GM19455 (cell line): ENCODE measurements around the gene RAB3GAP1.
"Not testable (repeated sequence)": the region's sequence is repeated elsewhere in the genome, so short reads cannot be mapped to it uniquely, and the experiment has no call there.

Experiments
- ATAC-seq: cut with Tn5 transposase; IDR thresholded peaks from one replicate; pipeline ENCODE4 v1.9.1; 2021; ENCODE audit not compliant: unreplicated experiment

The RAB3GAP1 gene

DNA sequence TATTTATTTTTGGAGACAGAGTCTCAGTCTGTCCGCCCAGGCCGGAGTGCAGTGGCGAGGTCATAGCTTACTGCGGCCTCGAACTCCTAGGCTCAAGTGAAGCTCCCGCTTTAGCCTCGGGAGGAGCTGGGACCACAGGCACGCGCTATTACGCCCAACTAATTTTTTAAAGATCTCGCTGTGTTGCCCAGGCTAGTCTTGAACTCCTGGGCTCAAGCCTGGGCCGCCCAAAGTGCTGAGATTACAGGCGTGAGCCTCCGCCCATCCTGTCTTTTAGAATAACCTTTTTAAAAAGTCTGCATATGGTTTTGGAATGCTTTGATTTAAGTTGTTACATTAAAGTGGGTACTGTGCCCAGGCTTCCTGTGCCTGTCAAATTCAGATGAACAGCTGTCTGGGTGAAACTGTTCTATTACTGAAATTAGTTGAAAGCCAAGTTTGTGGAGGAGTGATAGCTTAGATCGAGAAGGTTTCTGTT, 944 bp downstream of the RAB3GAP1 start:
- peak; percentile 41 for ATAC-seq

DNA sequence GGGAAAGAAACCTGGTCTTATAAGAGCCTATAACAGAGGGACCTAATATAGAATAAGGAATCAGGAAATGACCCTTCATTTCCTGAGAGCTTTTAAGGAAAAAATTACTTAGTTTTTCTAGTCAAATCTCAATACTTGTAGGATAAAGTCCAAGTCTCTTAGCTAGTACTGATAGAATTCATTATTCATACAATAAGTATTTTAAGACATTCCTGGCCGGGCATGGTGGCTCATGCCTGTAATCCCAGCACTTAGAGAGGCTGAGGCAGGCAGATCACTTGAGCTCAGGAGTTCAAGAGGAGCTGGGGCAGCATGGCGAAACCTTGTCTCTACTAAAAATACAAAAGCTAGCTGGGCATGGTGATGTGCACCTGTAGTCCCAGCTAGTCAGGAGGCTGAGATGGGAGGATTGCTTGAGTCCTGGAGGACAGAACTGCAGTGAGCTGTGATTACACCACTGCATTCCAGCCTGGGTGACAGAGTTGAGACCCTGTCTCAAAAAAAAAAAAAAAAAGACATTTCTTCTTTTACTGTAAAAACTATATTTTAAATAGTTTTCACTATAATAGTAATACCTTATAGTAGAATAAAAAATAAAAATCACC, 3.2 kb downstream of the RAB3GAP1 start:
- no peak for ATAC-seq

DNA sequence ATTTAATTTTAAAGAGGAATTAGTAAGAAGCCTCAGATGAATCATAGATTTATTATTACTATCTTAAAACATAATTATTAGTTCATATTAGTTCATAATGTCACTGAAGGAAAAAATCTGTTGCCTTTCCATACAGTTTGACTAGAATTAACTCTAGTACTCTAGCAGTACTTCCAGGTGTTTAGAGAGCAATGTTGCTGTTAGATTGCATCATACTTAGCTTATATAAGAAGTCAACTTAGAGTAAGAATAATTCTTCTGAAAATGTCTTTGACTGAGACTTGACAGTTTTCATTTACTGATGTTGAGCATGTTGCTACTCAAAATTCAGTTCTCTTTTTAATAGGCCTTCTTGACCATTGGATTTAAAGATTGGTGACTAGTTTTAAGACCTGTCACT, 4.7 kb downstream of the RAB3GAP1 start:
- ATAC-seq: no peak

DNA sequence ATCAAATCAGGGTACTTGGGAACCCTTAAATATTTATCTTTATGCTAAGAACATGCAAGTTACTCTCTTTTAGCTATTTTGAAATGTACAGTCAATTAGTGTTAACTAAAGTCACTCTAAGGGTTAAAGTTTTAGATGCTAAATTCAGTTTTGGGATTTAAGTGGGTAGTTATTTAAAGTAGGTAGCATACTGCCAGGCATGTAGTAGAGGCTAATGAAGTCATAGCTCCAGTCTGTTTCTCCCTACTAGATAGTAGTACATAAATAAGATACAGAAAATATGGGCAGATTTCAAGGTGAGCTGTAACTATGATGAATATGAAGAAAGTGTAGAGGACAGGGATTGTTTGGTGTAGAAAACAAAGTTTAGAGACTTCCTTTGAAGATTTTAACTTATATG, 7.5 kb downstream of the RAB3GAP1 start:
- ATAC-seq: no peak

DNA sequence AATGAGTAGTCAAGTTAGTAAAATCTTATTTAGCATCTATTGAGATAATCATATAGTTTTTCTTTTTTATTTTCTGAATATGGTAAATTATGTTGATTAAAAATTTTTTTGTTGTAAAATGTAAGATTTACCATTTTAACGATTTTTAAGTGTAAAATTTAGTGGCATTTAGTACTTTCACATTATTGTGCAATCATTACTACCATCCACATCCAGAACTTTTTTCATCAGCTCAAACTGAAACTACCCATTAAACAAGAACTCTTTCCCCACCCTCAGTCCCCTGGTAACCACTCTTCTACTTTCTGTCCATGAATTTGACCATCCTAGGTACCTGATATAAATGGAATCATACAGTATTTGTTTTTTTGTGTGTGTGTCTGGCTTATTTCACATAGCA, 11.1 kb downstream of the RAB3GAP1 start:
- no peak for ATAC-seq

DNA sequence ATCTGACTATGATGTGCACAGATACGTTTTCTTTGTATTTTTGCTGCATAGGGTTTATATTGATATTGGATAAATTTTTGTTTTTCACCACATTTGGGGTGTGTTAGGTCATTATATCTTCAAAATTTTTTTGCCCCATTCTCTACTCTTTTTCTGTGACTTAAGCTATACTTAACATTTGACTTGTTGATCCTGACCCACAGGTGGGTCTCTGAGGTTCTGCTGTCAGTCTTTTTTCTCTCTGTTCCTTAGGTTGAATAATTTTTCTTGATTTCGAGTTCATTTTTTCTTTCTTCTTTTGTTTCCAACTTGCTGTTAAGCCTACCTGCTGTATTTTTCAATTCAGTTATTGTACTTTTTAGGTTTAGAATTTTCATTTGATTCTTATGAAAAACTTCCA, 12.1 kb downstream of the RAB3GAP1 start:
- no peak for ATAC-seq

DNA sequence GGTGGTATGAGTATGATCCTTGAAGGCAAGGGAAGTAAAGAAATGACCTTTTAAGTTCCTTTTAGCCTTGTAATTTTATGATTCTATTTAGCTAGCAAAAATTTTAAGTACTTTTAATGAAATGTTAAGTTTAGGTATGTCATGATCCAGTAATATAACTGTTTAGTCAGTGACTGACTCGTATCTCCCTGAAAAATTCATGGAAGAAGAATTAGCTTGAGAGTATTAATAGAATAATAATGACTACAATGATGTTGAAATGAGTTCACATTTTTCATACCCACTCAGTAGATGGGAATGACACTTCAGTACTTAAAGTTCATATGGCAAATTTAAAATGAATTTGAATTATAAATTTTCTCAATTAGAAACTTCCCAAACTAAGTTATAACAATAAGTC, 14.6 kb downstream of the RAB3GAP1 start:
- no peak for ATAC-seq

DNA sequence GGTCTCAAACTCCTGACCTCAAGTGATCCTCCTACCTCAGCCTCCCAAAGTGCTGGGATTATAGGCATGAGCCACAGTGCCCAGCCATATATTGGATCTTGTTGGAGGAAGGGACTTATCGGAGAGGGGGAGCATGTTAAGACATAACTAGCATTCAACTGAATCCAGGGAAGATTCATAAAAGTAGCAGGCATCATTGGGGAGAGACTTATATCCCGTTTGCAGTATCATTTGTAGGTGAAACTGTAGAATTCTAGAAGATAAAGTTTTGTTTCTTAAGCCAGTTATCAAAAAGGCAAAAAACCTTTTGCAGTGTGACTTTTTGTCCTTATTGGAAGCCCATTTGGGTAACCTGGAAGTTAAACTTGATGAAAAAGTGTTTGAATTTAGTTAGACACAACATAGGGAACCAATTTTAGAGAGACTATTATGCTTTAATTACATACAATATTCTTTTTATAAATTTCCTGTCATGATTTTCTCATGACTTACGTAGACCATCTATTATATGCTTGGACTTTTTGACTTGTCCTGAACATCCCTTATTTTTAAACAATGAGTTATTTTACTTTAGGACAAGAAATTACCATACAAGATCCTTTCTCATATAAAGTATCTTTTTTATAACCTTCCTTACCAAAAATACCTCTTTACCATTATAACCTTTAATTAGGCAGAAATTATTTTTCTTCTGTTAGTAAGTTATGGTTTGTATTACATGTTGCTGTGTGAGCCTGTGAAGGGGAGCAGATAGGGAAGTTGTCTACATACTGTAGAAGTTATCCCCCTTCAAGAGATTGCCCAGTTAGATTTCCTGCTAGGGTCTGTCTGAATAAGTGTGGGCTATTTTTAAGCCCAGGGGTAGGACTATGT, 20.3 kb downstream of the RAB3GAP1 start:
- ATAC-seq: no peak

DNA sequence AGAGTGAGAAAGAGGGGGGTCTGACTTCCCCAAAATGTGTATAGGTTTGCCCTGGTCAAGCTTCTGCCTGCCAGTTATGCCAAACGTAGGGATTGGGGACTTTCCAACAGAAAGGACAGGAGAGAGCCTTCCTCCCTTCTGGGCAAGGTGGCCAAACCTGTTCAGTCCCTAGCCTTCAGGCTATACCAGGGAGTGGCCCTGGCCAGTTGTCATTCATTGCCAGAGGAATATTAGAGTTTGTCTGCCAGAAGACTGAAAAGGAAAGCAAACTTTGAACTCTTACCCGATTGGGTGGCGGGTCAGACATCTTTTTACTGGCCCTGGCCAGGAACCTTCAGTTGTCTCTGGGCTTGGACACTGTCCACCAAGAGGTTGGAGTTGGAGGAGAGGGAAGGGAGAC, 22.1 kb downstream of the RAB3GAP1 start:
- ATAC-seq: no peak

DNA sequence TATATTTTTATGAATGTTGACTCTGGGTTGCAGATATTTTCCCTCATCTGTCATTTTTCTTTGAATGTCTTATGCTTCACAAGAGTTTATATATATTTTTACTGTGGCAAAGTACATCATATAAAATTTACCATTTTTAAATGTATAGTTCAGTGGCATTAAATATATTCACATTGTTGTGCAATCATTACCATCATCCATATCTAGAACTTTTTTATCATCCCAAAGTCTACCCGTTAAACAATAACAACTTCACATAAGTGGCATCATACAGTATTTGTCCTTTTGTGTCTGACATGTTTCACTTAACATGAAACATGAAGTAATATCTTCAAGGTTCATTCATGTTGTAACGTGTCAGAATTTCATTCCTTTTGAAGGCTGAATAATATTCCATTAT, 24.5 kb downstream of the RAB3GAP1 start:
- ATAC-seq: no peak

DNA sequence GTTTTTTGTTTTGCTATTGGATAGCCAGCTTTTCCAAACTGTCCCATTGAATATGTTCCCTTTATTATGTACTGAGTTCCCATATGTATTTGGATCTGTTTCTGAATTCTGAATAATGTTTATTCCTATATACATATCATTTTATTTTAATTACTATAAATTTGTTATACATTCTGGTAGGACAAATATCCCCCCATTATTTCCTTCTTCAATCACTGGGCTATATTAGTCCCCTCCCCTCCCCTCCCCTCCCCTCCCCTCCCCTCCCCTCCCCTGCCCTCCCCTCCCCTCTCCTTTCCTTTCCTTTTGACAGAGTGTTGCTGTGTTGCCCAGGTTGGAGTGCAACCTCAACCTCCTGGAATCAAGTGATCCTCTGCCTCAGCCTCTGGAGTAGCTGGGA, 26.3 kb downstream of the RAB3GAP1 start:
- no peak for ATAC-seq

DNA sequence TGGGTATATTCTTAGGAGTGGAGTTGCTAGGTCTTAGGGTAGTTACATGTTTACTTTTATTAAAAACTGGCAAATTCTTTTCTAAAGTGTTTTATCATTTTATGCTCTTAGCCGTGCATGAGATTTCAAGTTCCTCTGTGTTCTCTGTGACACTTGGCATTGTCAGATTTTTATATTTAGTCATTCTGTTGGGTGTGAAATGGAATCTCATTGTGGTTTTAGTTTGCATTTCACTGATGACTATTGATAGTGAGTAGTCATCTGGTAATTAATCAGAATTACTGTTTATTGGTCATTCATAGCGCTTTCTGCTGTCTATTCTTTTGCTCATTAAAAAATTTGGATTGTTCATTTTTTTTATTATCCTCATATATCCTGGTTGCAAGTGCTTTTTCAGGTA, 34.1 kb downstream of the RAB3GAP1 start:
- no peak for ATAC-seq

DNA sequence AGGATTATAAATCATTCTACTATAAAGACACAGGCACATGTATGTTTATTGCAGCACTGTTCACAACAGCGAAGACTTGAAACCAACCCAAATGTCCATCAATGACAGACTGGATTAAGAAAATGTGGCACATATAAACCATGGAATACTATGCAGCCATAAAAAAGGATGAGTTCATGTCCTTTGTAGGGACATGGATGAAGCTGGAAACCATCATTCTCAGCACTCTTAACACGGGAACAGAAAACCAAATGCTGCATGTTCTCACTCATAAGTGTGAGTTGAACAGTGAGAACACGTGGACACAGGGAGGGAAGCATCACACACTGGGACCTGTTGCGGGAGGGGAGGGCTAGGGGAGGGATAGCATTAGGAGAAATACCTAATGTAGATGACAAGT, 37.5 kb downstream of the RAB3GAP1 start:
- not testable (repeated sequence) for ATAC-seq

DNA sequence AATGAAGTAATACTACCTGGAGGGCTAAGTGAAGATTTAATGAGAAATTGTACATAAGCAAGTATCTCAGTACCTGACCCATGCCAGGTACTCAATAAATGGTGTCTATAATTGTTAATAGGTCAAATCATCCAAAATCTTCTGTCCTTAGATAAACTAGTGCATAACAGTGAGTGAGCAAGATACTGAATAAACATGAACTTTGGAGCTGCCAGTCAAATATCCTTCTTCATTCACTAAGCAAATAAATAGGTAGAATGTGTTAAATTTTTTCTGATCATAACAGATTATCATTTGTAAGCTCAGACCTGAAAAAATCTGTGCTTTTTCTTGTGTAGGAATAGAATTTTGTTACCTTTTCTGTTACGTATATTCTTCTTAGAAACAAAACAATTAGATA, 39.6 kb downstream of the RAB3GAP1 start:
- no peak for ATAC-seq

DNA sequence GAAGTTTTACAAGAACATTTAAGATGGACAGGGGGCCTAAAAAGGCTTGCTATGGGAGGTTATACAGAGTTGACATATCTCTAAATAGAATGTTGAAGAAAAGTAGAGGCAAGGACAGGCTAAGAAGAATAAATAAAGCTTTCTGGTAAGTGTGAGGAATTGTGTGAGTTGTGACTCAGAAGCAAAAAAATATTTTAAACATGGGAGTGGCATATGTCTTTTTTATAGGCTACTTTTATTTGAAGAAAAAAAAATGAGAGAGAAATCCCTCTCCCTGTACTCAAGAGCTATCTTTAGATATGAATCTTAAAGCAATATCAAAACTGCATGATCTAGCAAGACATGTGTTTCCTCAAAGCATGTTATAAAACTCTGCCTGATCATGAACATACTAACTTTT, 41.1 kb downstream of the RAB3GAP1 start:
- ATAC-seq: no peak

DNA sequence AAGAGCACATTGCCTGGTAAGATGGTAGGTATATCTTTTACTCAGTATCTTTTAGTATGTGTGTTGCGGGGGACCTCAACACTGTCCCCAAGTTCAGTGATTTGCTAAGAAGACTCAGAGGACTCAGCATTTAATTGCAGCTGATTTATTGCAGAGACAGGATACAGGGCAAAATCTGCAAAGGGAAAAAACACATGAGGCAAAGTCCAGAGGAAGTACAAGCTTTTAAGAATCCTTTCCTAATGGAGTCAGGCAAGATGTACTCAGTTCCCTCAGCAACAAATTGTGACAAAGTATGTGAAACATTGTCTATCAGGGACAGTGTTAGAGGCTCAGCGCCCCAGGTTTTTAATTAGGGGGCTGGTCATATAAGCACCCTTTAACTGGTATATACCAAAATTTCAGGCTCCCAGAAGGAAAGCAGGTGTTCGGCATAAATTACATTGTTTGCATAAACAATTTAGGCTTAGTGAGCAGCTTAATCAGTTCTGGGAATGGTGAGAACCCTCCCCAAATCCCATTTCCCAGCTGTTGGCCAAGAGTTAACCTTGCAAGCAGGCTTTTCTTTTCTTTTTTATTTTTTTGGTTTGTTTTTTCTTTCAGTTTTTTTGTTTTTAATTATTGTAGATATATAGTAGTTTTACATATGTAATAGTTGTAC, 41.7 kb downstream of the RAB3GAP1 start:
- ATAC-seq: no peak

DNA sequence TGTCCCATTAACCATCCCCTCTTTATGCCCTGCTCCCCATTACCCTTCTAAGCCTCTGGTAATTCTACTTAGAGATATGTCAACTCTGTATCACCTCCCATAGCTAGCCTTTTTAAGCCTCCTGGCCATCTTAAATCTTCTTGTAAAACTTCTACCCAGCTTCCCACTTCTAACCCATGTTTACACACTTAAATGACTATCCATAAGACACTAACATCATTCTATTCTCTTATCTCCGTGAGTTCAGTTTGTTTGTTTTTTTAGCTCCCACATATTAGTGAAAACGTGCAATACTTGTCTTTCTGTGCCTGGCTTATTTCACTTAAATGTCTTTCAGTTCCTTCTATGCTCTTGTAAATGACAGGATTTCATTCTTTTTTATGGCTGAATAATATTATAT, 42.4 kb downstream of the RAB3GAP1 start:
- ATAC-seq: no peak

DNA sequence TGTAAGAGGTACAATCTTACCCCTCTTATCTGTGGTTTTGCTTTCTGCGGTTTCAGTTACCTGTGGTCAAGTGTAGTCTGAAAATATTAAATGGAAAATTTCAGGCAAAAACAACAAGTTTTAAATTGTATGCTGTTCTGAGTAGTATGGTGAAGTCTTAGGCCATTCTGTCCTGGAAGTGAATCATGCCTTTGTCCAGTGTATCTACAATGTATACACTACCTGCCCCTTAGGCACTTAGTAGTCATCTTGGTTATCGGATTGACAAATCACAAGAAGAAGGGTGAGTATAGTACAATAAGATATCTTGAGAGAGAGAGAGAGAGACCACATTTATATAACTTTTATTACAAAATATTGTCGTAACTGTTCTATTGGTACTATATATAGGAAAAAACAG, 43.5 kb downstream of the RAB3GAP1 start:
- no peak for ATAC-seq

DNA sequence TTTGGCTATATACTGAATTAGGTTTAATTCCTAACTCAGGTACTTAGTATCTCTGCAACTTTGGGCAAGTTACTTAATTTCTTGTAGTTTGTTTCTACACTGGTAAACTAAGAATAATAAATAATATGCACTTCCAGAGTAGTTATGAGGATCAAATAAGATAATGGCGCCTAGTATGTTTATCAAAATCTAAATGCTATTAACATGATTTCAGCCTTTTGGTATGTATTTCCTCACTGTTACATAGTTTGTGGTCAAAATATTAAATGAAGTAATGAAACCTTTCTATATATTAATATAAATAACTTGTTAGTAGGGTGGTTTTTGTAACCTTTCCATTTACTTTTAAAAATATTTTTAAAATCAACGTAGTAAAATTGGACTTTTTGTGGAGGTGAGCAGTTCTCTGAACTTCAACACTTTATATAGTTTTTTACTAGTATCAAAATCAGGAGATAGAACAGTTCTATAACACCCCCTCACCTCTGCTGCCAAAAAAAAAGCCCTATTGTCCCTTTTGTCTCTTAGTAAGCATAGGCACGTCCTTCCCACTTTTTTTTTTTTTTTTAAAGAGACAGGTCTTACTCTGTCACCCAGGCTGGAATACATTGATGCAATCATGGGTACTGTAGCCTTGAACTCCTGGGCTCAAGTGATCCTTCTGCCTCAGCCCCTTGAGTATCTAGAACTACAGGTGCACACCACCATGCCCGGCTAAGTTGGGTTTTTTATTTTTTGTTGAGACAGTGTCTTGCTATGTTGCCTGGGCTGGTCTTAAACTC, 44.8 kb downstream of the RAB3GAP1 start:
- no peak for ATAC-seq

DNA sequence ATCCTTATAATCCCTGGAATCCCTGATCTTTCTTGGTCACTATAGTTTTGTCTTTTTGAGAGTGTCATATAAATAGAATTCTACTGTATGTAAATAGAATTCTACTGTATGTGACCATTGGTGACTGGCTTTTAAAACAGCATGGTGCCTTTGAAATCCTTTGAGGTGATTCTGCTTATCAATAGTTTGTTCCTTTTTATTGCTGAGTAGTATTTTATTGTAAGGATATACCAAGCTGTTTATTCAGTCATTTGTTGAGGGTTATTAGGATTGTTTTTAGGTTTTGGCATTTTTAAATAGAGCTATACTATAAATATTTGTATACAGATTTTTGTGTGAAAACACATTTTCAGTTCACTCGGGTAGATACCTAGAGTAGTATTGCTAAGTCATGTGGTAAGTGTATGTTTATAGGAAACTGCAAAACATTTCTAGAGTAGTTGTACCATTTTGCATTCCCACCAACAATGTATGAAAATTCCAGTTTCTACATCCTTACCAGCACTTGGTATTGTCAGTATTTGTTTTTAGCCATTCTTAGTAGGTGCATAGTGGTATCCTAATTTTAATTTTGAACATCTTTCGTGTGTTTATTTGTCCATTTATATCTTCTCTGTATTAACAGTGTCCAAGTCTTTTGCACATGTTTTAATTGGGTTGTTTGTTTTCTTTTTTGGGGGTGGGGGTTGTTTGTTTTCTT, 45.6 kb downstream of the RAB3GAP1 start:
- no peak for ATAC-seq
